Loucy (cell line): Measurements from ENCODE around the gene VGF.
"Not testable (repeated sequence)": the region's sequence is repeated elsewhere in the genome, so short reads cannot be mapped to it uniquely, and the experiment has no call there.

Experiments used
- H2AFZ ChIP-seq: fragments of 200-600 bp; sonication (generic); 2 replicates; pipeline ENCODE4 v1.6.0; 2016; ENCODE audit warnings: antibody characterized with exemption, mild to moderate bottlenecking, low read length, moderate library complexity
- H3F3A ChIP-seq: fragments of 200-600 bp; 2 replicates; pipeline ENCODE4 v1.6.0; 2016; ENCODE audit warnings: antibody characterized with exemption, low read depth, mild to moderate bottlenecking
- H3K27me3 ChIP-seq: fragments of 200-600 bp; sonication (generic); 2 replicates; pipeline ENCODE4 v1.6.1; 2014; ENCODE audit warnings: low read length, mild to moderate bottlenecking; ENCODE audit not compliant: insufficient read depth, poor library complexity, severe bottlenecking
- H3K36me3 ChIP-seq: fragments of 200-600 bp; sonication (generic); 2 replicates; pipeline ENCODE4 v1.6.1; 2016; ENCODE audit warnings: low read length; ENCODE audit not compliant: insufficient read depth
- H3K4me1 ChIP-seq: fragments of 200-600 bp; sonication (generic); 2 replicates; pipeline ENCODE4 v1.5.1; 2014; ENCODE audit warnings: low read length, mild to moderate bottlenecking; ENCODE audit not compliant: insufficient read depth, poor library complexity, severe bottlenecking
- H3K4me2 ChIP-seq: fragments of 200-600 bp; sonication (generic); 2 replicates; pipeline ENCODE4 v1.6.0; 2014; ENCODE audit warnings: antibody characterized with exemption, low read length, low read depth, mild to moderate bottlenecking; ENCODE audit not compliant: poor library complexity, severe bottlenecking
- H3K4me3 ChIP-seq: fragments of 200-600 bp; sonication (generic); 2 replicates; pipeline ENCODE4 v1.5.1; 2014; ENCODE audit warnings: low read length, mild to moderate bottlenecking, mixed read lengths; ENCODE audit not compliant: poor library complexity, severe bottlenecking
- H3K79me2 ChIP-seq: fragments of 200-600 bp; sonication (generic); 2 replicates; pipeline ENCODE4 v1.6.1; 2014; ENCODE audit warnings: low read length; ENCODE audit not compliant: insufficient read depth
- H3K9ac ChIP-seq: fragments of 200-600 bp; sonication (generic); 2 replicates; pipeline ENCODE4 v1.6.0; 2014; ENCODE audit warnings: mild to moderate bottlenecking, low read depth, low read length, moderate library complexity; ENCODE audit not compliant: poor library complexity, severe bottlenecking
- H3K9me2 ChIP-seq: fragments of 200-600 bp; sonication (generic); replicated peaks from 2 replicates; pipeline ENCODE4 v1.6.1; 2016; ENCODE audit warnings: low read depth, low read length, mixed read lengths
- H3K9me3 ChIP-seq: fragments of 200-600 bp; sonication (generic); 2 replicates; pipeline ENCODE4 v1.6.1; 2014; ENCODE audit warnings: mild to moderate bottlenecking, antibody characterized with exemption, low read length, low read depth; ENCODE audit not compliant: insufficient read depth
- H4K20me1 ChIP-seq: fragments of 200-600 bp; sonication (generic); 2 replicates; pipeline ENCODE4 v1.6.0; 2014; ENCODE audit warnings: antibody characterized with exemption, low read length, mild to moderate bottlenecking; ENCODE audit not compliant: insufficient read depth, poor library complexity, severe bottlenecking
- CTCF ChIP-seq: fragments of 200-600 bp; sonication (generic); conservative IDR thresholded peaks from 2 replicates; pipeline ENCODE4 v1.5.1; 2014; ENCODE audit warnings: mild to moderate bottlenecking, antibody characterized with exemption, low read length
- EZH2phosphoT487 ChIP-seq: fragments of 200-600 bp; IDR thresholded peaks from 2 replicates; pipeline ENCODE4 v1.6.1; 2018; ENCODE audit warnings: antibody characterized with exemption, mild to moderate bottlenecking, moderate library complexity, borderline replicate concordance

The VGF gene

GRCh38 chr7:101206665-101207042, 41.3 kb upstream of the VGF start:
- Histone ChIP-seq H3K4me3 (no peak overlapping the region), H2AFZ (no peak overlapping the region), H3K9me3 (no peaks in the 10 kb centered on the region), H4K20me1 (no peaks in the 10 kb centered on the region), H3K27me3 (no peaks in the 10 kb centered on the region), H3K36me3 (no peaks in the 10 kb centered on the region), H3K4me2 (no peak overlapping the region), H3K4me1 (no peaks in the 10 kb centered on the region), H3K79me2 (no peaks in the 10 kb centered on the region), H3K9me2 (no peaks in the 10 kb centered on the region), H3F3A (no peaks in the 10 kb centered on the region), H3K9ac (no peak overlapping the region)
- TF ChIP-seq EZH2phosphoT487 (no peak), CTCF (no peak)

GRCh38 chr7:101205901-101206664, 40.7 kb upstream of the VGF start:
- no peak overlapping the region for H3K4me3 ChIP-seq
- H3K9me3 ChIP-seq, result no peaks in the 10 kb centered on the region
- no peaks in the 10 kb centered on the region for H3K9me2 ChIP-seq
- H3K27me3 ChIP-seq, result no peaks in the 10 kb centered on the region
- no peak overlapping the region for H3K4me2 ChIP-seq
- no peak for TF ChIP-seq CTCF
- TF ChIP-seq EZH2phosphoT487, result no peak
- no peak overlapping the region for H3K9ac ChIP-seq
- no peaks in the 10 kb centered on the region for H3F3A ChIP-seq
- no peaks in the 10 kb centered on the region for H3K36me3 ChIP-seq
- H3K4me1 ChIP-seq, result no peaks in the 10 kb centered on the region
- H3K79me2 ChIP-seq, result no peaks in the 10 kb centered on the region
- H4K20me1 ChIP-seq, result no peaks in the 10 kb centered on the region
- H2AFZ ChIP-seq, result no peak overlapping the region

GRCh38 chr7:101203740-101204738, 38.7 kb upstream of the VGF start:
- not testable (repeated sequence) for H3K9ac ChIP-seq, H3K4me2 ChIP-seq, H3K4me3 ChIP-seq, H3F3A ChIP-seq, H3K27me3 ChIP-seq, H3K4me1 ChIP-seq, H3K36me3 ChIP-seq, H3K79me2 ChIP-seq, H2AFZ ChIP-seq, H3K9me3 ChIP-seq, H3K9me2 ChIP-seq, H4K20me1 ChIP-seq
